Activated naive CD8-positive, alpha-beta T cell treated with anti-CD3 and anti-CD28 coated beads, Interleukin-2, amount 10 ng/mL, durations not matched to agents 7 days and 5 days (primary cell): Measurements from ENCODE around the gene JAZF1. TPM values are rescaled to one million over a fixed set of nuclear protein-coding genes. Genes with fewer than 3 reads are reported as not detected.

Experiments used
- ATAC-seq: fragments of 150-1000 bp; cut with Tn5 transposase; one replicate; pipeline ENCODE4 v1.10.0; 2021; ENCODE audit warnings: low read depth, moderate library complexity
- POLR2A ChIA-PET: fragments of 350-600 bp; sonication (Branson Sonifier 250); formaldehyde crosslinking; loops from one replicate; lab custom pipeline; 2021; ENCODE audit warnings: antibody characterized with exemption; lab: Charles Lee
- DNase-seq: peaks from one replicate; pipeline ENCODE4 v3.0.0; 2021
- H3K27ac Mint-ChIP-seq: one replicate; pipeline ENCODE4 v1.8.0; 2022; ENCODE audit warnings: mild to moderate bottlenecking, mixed read lengths
- H3K27me3 Mint-ChIP-seq: one replicate; pipeline ENCODE4 v1.8.0; 2022; ENCODE audit warnings: mild to moderate bottlenecking, moderate library complexity, mixed read lengths
- H3K36me3 Mint-ChIP-seq: one replicate; pipeline ENCODE4 v1.8.0; 2021; ENCODE audit warnings: mild to moderate bottlenecking, mixed read lengths
- H3K4me1 Mint-ChIP-seq: one replicate; pipeline ENCODE4 v1.8.0; 2021; ENCODE audit warnings: mixed read lengths
- H3K4me3 Mint-ChIP-seq: one replicate; pipeline ENCODE4 v1.8.0; 2022; ENCODE audit warnings: mild to moderate bottlenecking, moderate library complexity, mixed read lengths
- H3K9me3 Mint-ChIP-seq: one replicate; pipeline ENCODE4 v1.8.0; 2021; ENCODE audit warnings: mixed read lengths
- total RNA-seq, 2 experiments: library from RNA; stranded (reverse); gene quantifications; one replicate each; pipeline ENCODE4 v1.2.3, GENCODE V29; 2021

Gene JAZF1
- total RNA-seq, 2 experiments from 2014 or later = 4.4 to 4.7 TPM

DNA sequence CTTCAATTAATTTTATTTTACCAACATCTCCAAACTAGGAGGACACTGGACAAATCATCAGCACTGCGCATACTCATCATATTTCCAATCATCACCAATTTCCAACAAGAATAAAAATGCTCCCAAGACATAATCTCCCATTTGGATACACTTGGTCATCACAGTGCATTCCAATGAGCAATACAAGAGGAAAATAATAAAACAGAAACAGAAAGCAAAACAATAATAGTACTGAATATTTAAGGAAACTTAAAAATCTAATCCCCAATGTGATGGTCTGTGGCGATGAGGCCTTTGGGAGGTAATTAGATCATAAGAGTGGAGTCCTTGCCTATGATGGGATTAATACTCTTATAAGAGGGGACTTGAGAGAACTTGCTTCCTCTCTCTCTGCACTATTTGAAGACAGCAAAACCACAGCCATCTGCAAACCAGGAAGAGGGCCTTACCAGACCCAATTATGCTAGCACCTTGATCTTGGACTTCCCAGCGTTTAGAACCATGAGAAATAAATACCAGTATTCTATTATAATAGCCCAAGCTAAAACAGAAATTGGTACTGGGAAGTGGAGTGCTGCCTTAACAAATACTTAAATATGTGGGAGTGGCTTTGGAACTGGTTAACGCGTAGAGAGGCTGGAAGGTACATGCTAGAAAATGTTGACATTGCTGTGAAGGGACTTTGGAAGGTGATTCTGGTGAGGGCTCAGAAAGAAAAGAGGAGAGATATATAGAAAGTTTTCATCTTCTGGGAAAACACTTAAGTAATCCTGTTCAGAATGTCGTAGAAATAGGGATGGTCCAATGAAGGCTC is 91.5 kb downstream of the JAZF1 start:
- ATAC-seq (no peak), DNase-seq (no peak)
- Mint-ChIP-seq H3K27me3 (no peaks in the 10 kb centered on the region), H3K27ac (no peak overlapping the region), H3K36me3 (no peaks in the 10 kb centered on the region), H3K4me3 (no peak overlapping the region), H3K9me3 (no peaks in the 10 kb centered on the region), H3K4me1 (peaks cover 9% of the 10 kb centered on the region)
- POLR2A ChIA-PET = no interaction called here

GRCh38 chr7:28088032-28088431 is 92.6 kb downstream of the JAZF1 start:
- Mint-ChIP-seq H3K36me3 (no peaks in the 10 kb centered on the region), H3K4me1 (peaks cover 9% of the 10 kb centered on the region), H3K27ac (no peak overlapping the region), H3K27me3 (no peaks in the 10 kb centered on the region), H3K4me3 (no peak overlapping the region), H3K9me3 (no peaks in the 10 kb centered on the region)
- ATAC-seq = no peak
- POLR2A ChIA-PET = interaction anchor here (1.1 kb wide), 1 partner anchor 10 kb away, joined by 3 read pairs; no protein-coding TSS in a partner anchor
- DNase-seq = no peak

DNA sequence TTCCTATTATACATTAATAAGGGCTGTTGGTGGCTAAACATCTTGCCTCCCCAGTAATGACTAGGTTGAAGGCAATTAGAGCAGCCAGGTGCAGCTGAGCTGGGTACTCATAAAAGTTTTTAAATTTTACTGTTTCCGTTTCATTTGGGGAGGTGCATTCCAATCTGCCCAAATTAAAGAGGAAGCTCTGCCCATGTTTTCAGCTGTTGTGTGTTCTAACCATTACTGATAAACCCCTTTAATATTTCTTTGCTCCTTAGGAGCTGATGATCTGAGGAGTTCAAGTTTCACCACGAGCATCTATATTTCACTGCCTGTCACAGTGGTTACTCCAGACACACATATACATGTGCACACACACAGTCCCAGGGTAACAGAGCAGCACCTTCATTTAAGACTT is 94.4 kb downstream of the JAZF1 start:
- peaks cover 9% of the 10 kb centered on the region for H3K4me1 Mint-ChIP-seq
- H3K4me3 Mint-ChIP-seq = no peak overlapping the region
- no peaks in the 10 kb centered on the region for H3K36me3 Mint-ChIP-seq
- POLR2A ChIA-PET = no interaction called here
- ATAC-seq = no peak
- DNase-seq = no peak
- H3K9me3 Mint-ChIP-seq = no peaks in the 10 kb centered on the region
- H3K27ac Mint-ChIP-seq = no peak overlapping the region
- H3K27me3 Mint-ChIP-seq = no peaks in the 10 kb centered on the region

DNA sequence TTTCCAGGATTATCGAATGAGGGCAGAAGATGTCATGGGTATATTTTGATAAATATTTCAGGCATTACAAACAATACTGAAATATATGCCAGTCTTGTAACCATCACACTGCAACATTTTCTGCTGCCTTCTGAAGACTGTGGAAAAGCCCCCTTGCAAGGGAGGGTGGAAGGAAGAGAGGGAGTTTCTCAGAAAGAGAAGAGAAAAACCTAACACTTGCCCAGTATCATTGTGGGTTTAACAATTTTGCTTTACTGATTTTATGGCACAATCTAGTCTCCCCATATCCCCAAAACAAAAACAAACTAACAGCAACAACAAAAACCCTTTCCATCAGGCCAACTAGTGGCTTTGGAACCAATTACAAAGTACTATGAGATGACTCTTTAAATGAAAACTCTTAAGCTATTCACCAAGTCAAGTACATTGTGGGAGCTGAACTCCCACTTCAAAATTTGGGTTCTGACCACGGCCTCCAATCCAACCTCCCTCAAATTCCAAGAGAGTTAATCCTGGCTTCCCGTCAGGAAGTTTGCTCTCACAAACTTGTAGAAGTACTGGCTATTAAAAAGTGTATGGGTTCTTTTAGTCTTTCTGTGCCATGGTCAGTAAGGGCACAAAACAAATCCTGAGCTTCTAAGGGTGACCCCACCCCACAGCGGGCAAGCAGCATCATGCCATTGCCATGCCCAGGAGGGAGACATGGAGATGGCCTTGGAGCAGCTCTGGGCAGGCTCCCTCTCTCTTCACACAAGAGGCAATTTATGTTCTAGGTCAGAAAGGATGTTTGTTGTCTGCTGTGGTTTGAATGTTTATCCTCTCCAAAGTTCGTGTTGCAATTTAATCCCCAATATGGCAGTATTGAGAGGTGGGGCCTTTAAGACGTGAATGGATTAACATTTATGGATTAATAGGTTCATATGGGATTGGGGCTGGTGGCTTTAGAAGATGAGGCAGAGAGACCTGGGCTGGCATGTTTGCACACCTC is 96.3 kb downstream of the JAZF1 start:
- Mint-ChIP-seq H3K4me3 (no peak overlapping the region), H3K27me3 (no peaks in the 10 kb centered on the region), H3K36me3 (no peaks in the 10 kb centered on the region), H3K27ac (no peak overlapping the region), H3K9me3 (no peaks in the 10 kb centered on the region), H3K4me1 (peaks cover 10% of the 10 kb centered on the region)
- DNase-seq = no peak
- POLR2A ChIA-PET = no interaction called here
- ATAC-seq = no peak

GRCh38 chr7:28083164-28083997 is 97.2 kb downstream of the JAZF1 start:
- Mint-ChIP-seq H3K4me3 (no peak overlapping the region), H3K9me3 (no peaks in the 10 kb centered on the region), H3K4me1 (peaks cover 2% of the 10 kb centered on the region), H3K27ac (no peak overlapping the region), H3K27me3 (no peaks in the 10 kb centered on the region), H3K36me3 (no peaks in the 10 kb centered on the region)
- POLR2A ChIA-PET = no interaction called here
- no peak for ATAC-seq
- no peak for DNase-seq

- no peak for DNase-seq
- H3K9me3 Mint-ChIP-seq = no peaks in the 10 kb centered on the region
- H3K36me3 Mint-ChIP-seq = no peaks in the 10 kb centered on the region
- no peaks in the 10 kb centered on the region for H3K27me3 Mint-ChIP-seq
- POLR2A ChIA-PET = no interaction called here
- ATAC-seq = no peak
- H3K27ac Mint-ChIP-seq = no peak overlapping the region
- peaks cover 2% of the 10 kb centered on the region for H3K4me1 Mint-ChIP-seq
- no peak overlapping the region for H3K4me3 Mint-ChIP-seq
Observed at GRCh38 chr7:28082071-28082470, 98.5 kb downstream of the JAZF1 start.

DNA sequence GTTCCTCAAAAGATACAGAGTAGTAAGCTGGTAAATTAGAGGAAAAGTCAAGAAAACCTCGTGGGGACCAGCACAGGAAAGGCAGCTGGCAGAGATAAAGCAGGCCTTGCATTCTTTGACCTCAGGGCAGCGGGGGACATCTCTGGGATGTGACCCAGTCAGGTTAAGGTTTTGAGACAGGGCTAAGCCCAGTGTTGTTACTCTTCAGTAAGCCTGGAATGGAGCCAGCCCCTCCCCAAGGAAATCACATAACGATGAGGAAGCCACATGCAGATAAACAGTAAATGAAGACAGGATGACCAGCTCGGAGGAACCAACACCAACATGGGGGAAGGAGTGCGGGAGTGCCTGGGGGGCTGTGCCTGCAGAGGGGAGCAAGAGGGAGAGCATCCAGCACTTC is 99.6 kb downstream of the JAZF1 start:
- Mint-ChIP-seq H3K36me3 (no peaks in the 10 kb centered on the region), H3K9me3 (no peaks in the 10 kb centered on the region), H3K4me1 (peaks cover 2% of the 10 kb centered on the region), H3K4me3 (no peak overlapping the region), H3K27ac (no peak overlapping the region), H3K27me3 (peaks cover 2% of the 10 kb centered on the region)
- no peak for DNase-seq
- POLR2A ChIA-PET = no interaction called here
- no peak for ATAC-seq

GRCh38 chr7:28078036-28078901 is 102.3 kb downstream of the JAZF1 start:
- Mint-ChIP-seq H3K36me3 (no peaks in the 10 kb centered on the region), H3K27ac (no peak overlapping the region), H3K4me3 (no peak overlapping the region), H3K27me3 (peaks cover 5% of the 10 kb centered on the region), H3K9me3 (no peaks in the 10 kb centered on the region), H3K4me1 (peaks cover 2% of the 10 kb centered on the region)
- ATAC-seq (no peak), DNase-seq (peak; percentile 33)
- POLR2A ChIA-PET = interaction anchor here (0.7 kb wide), 1 partner anchor 10 kb away, joined by 3 read pairs; no protein-coding TSS in a partner anchor

- no peak overlapping the region for H3K4me3 Mint-ChIP-seq
- H3K36me3 Mint-ChIP-seq = no peaks in the 10 kb centered on the region
- ATAC-seq = no peak
- POLR2A ChIA-PET = no interaction called here
- H3K9me3 Mint-ChIP-seq = no peaks in the 10 kb centered on the region
- DNase-seq = no peak
- peaks cover 2% of the 10 kb centered on the region for H3K4me1 Mint-ChIP-seq
- H3K27me3 Mint-ChIP-seq = peaks cover 5% of the 10 kb centered on the region
- H3K27ac Mint-ChIP-seq = no peak overlapping the region
Observed at GRCh38 chr7:28077616-28078015, 103.0 kb downstream of the JAZF1 start.

DNA sequence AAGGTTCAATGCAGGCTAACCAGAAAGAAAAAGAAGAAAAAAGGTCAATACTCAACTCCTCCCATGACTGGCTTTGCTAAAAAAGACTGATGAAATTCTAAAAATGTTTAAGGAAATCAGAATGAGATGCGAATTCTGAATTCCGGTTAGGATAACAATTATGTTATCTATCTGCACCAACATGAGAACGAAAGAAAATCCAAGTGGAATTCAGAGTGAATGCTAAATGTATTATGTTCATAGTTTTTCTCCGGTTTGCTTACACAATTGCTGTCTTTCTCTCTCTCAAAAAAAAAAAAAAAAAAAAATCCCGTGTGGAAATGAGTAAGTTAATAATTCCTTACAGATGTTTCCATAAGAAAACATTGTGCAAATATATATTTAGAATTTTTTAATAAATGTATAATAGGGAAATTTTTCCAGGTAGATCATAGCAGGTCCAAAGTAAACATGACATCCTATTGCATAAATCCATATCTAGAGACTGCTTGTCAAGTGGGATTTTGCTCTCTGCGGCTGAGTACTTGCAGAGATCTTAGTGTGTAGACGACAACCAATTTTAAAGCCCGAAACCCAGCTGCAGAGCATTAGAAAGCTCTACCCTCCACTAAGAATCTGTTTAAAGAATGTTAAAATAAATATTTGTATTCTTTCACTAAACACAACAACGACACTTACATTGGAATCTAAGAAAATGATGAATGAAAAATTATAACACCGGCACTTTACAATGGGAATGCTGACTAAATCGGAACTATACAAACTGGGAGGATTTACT is 104.0 kb downstream of the JAZF1 start:
- Mint-ChIP-seq H3K27me3 (peaks cover 5% of the 10 kb centered on the region), H3K36me3 (no peaks in the 10 kb centered on the region), H3K9me3 (no peaks in the 10 kb centered on the region), H3K4me1 (peaks cover 2% of the 10 kb centered on the region), H3K4me3 (no peak overlapping the region), H3K27ac (no peak overlapping the region)
- POLR2A ChIA-PET = no interaction called here
- DNase-seq (no peak), ATAC-seq (no peak)

DNA sequence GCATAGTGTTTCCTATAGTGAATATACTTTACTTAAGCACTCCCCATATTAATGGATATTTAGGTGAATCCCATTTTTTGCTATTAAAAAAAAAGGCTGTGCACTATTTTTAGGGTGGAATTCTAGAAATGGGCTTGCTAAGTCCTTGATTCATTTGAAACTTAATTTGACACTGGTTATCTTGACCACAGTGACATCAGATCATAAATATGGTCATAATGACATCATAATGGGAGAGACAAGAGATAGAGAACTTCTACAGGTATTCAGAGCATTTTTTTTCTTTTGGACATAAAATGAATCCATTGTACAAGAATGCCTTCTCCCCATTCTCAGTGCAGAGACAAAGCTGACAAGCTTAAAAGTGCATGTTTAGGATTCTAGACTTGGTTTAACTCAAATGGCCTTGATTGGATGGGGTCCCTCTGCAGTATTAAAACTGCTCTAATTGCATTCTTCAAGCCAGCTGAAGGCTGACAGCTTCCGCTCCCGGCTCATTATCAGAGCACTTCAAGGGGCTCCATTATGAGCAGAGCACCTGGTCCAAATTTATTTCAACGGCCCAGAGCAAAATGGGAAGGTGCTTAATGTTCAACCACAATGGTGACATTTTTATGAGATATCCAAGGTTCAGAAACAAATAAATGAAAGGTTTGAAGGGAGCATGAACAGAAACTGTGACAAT is 104.8 kb downstream of the JAZF1 start:
- POLR2A ChIA-PET = no interaction called here
- Mint-ChIP-seq H3K4me3 (no peak overlapping the region), H3K27me3 (peaks cover 5% of the 10 kb centered on the region), H3K27ac (no peak overlapping the region), H3K4me1 (no peaks in the 10 kb centered on the region), H3K9me3 (no peaks in the 10 kb centered on the region), H3K36me3 (no peaks in the 10 kb centered on the region)
- DNase-seq = no peak
- ATAC-seq = no peak
